ENCODE data around the gene APAF1. TPM values are rescaled to one million over a fixed set of nuclear protein-coding genes. Genes with fewer than 3 reads are reported as not detected.
"Not testable (repeated sequence)": the region's sequence is repeated elsewhere in the genome, so short reads cannot be mapped to it uniquely, and the experiment has no call there.

Gene APAF1
- total and polyA plus RNA-seq, 11 donors = 2.5 to 11.6 (median 3.7) TPM

DNA sequence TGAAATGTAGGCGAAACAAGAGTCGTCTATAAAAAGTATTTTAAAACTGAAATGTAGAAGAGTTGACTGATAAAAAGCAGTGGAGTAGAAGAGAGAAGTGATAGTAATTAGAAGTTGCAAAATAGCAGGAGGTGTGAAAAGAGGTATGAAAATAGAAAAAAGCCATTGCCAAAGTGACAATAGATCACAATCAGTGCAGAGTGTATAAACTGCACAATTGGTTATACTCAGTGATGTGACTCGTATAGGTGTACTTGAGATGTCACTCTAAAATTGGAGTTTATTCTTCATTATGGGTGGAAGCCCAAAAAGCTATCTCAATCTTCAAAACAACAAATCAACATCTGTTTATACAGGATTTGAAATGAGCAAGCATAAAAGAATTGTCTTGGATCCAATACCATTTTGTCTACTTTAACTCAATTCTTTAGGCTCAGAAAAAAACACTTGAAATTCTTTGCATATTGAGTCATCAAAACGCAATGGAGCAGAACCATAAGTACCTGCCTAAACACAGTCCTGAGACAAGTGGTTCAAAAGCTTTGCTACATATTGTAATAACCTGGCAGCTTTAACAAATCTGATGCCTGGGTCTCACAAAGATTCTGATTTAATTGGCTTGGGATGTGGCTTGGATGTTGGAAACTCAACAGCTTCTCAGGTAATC, 9.3 kb upstream of the APAF1 start:
- intact Hi-C loops (cut with DNase I) = no loop called here
- WGBS, 4 donors = 79 to 84% (median 81%) methylated on average over 4 of the region's 4 CpGs
- Histone ChIP-seq H3K36me3 (peaks cover 0 to 12% (median 0%) of the 10 kb centered on the region in 9 donors), H3K27ac (no peak overlapping the region), H3K4me3 (no peak overlapping the region), H3K27me3 (no peaks in the 10 kb centered on the region), H3K9me3 (no peaks in the 10 kb centered on the region), H3K4me1 (peaks cover 0 to 15% (median 0%) of the 10 kb centered on the region in 12 donors)
- no peak for TF ChIP-seq POLR2A (IDR thresholded peaks at IDR 0.05)
- TF ChIP-seq, protein P1, sequence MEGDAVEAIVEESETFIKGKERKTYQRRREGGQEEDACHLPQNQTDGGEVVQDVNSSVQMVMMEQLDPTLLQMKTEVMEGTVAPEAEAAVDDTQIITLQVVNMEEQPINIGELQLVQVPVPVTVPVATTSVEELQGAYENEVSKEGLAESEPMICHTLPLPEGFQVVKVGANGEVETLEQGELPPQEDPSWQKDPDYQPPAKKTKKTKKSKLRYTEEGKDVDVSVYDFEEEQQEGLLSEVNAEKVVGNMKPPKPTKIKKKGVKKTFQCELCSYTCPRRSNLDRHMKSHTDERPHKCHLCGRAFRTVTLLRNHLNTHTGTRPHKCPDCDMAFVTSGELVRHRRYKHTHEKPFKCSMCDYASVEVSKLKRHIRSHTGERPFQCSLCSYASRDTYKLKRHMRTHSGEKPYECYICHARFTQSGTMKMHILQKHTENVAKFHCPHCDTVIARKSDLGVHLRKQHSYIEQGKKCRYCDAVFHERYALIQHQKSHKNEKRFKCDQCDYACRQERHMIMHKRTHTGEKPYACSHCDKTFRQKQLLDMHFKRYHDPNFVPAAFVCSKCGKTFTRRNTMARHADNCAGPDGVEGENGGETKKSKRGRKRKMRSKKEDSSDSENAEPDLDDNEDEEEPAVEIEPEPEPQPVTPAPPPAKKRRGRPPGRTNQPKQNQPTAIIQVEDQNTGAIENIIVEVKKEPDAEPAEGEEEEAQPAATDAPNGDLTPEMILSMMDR (IDR thresholded peaks at IDR 0.05) = no peak
- DNase-seq = no peak
- ATAC-seq = no peak

DNA sequence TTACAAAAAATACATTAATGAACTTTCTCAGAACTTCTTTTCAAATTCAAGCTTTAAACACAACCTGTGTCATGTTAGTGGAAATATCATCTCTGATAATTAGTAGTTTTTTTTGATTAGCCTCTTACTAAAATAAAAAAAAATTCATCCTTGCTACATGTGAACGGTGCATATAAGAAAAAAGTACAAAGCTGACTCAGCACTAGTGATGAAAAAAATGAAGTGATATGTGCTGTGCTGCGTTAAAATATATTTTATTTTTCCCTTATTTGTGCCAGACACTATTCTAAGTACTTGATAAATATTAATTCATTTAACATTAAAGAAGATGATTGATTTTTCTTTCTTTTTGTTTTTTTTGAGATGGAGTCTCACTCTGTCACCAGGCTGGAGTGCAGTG, 8.0 kb upstream of the APAF1 start:
- Histone ChIP-seq H3K36me3 (peaks cover 0 to 10% (median 0%) of the 10 kb centered on the region in 9 donors), H3K27me3 (no peaks in the 10 kb centered on the region), H3K4me3 (no peak overlapping the region), H3K4me1 (peaks cover 0 to 20% (median 0%) of the 10 kb centered on the region in 12 donors), H3K27ac (no peak overlapping the region), H3K9me3 (no peaks in the 10 kb centered on the region)
- WGBS, 4 donors = 79 to 91% (median 83%) methylated on average over 2 of the region's 2 CpGs
- DNase-seq = no peak
- no peak for ATAC-seq
- intact Hi-C loops (cut with DNase I) = no loop called here
- TF ChIP-seq POLR2A (IDR thresholded peaks at IDR 0.05) = no peak
- TF ChIP-seq, protein P1 (IDR thresholded peaks at IDR 0.05) = no peak

DNA sequence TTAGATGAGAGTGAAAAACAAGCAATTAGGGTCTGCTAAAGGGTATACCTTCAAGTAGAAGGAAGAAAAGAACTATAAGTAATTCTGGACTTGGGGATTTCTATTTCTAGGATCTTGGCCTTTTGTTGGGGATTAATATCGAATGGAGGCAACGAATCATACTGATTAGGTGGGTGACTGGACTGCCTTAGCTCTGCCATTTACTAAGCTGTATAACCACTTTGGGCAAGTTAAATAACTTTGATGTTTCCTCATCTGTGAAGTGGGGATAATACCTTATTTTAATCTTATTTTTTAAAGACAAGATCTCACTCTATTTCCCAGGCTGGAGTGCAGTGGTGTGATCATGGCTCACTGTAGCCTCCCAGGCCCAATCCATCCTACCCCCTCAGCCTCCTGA, 7.1 kb upstream of the APAF1 start:
- no peak for ATAC-seq
- WGBS, 4 donors = 92 to 100% (median 97%) methylated on average over 2 of the region's 2 CpGs

DNA sequence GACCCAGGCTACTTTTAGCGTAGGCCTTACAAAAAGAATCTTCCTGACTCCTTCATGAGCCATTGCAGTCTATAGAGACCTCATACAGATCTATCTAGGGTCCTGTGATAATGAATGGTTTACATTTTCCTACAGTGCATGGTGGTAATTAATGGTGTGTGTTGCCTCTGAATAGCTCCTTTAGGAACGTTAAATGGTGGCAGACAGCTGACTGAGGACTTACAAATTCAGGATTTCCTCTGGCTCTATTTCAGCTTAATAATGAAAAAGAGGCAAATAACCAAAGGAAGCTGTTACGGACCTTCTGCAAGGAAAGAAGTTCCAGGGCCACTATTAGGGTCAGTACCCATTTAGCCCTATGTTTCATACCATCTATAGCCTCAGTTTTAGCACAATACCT, 5.6 kb upstream of the APAF1 start:
- H3K27ac ChIP-seq = no peak overlapping the region
- no peak for DNase-seq
- WGBS, 4 donors = 69 to 75% (median 71%) methylated on average over 3 of the region's 3 CpGs
- no peaks in the 10 kb centered on the region for H3K36me3 ChIP-seq
- TF ChIP-seq, protein P1 (IDR thresholded peaks at IDR 0.05) = no peak
- no peak for TF ChIP-seq POLR2A (IDR thresholded peaks at IDR 0.05)
- no peak overlapping the region for H3K4me3 ChIP-seq
- intact Hi-C loops (cut with DNase I) = no loop called here
- peaks cover 0 to 35% (median 7%) of the 10 kb centered on the region in 12 donors for H3K4me1 ChIP-seq
- H3K27me3 ChIP-seq = no peaks in the 10 kb centered on the region
- no peaks in the 10 kb centered on the region for H3K9me3 ChIP-seq
- ATAC-seq = no peak

More for the DNA sequence above, 7.1 kb upstream of the APAF1 start:
- intact Hi-C loops (cut with DNase I) = no loop called here
- no peaks in the 10 kb centered on the region for H3K9me3 ChIP-seq
- peaks cover 0 to 30% (median 0%) of the 10 kb centered on the region in 12 donors for H3K4me1 ChIP-seq
- TF ChIP-seq, protein P1 (IDR thresholded peaks at IDR 0.05) = no peak
- no peak for TF ChIP-seq POLR2A (IDR thresholded peaks at IDR 0.05)
- H3K36me3 ChIP-seq = peaks cover 0 to 8% (median 0%) of the 10 kb centered on the region in 9 donors
- H3K27me3 ChIP-seq = no peaks in the 10 kb centered on the region
- DNase-seq = no peak
- no peak overlapping the region for H3K27ac ChIP-seq
- no peak overlapping the region for H3K4me3 ChIP-seq

DNA sequence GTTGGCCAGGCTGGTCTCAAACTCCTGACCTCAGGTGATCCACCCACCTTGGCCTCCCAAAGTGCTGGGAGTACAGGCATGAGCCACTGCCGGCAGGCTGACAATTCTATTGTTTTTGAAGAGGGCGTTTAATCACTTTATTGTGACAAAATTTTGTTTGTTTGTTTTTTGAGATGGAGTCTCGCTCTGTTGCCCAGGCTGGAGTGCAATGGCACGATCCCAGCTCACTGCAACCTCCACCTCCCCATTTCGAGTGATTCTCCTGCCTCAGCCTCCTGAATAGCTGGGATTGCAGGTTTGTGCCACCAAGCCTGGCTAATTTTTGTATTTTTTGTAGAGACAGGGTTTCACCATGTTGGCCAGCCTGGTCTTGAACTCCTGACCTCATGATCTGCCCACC, 2.3 kb upstream of the APAF1 start:
- WGBS, 4 donors = 87 to 95% (median 92%) methylated on average over 5 of the region's 5 CpGs
- ATAC-seq, H3K36me3 ChIP-seq, DNase-seq, H3K27me3 ChIP-seq, H3K27ac ChIP-seq, H3K9me3 ChIP-seq: not testable (repeated sequence)
- Histone ChIP-seq H3K4me3 (peak overlapping the region in 3 of 12 donors; percentile 6 to 96 (median 92)), H3K4me1 (peaks cover 0 to 50% (median 19%) of the 10 kb centered on the region in 12 donors)
- intact Hi-C loops (cut with DNase I) = loop anchor here in 4 of 10 donors (5.0 to 10.0 kb wide), 3 partner anchors 46 to 1168 kb away; partner anchors contain the start of gene SLC25A3 (in 2 of the 4)
